ENCODE data around the gene SUGT1. TPM values are rescaled to one million over a fixed set of nuclear protein-coding genes. Genes with fewer than 3 reads are reported as not detected.
A peak's percentile ranks its signal among the peaks of the same experiment; 100 is the strongest.
"Not testable (repeated sequence)": the region's sequence is repeated elsewhere in the genome, so short reads cannot be mapped to it uniquely, and the experiment has no call there.

The SUGT1 gene
- polyA plus RNA-seq, 2 of the 4 experiments (the other 2 are of a cell fraction): 56.4 to 61.4 TPM

GRCh38 chr13:52669677-52670076 is 17.0 kb downstream of the SUGT1 start:
- Histone ChIP-seq H3K4me2 (no peak overlapping the region), H3K4me3 (no peak overlapping the region), H3K9me3 (no peaks in the 10 kb centered on the region), H3K27ac (no peak overlapping the region), H3K4me1 (no peaks in the 10 kb centered on the region)
- FAIRE-seq (no peak), ATAC-seq (no peak), DNase-seq (ENCODE audit: low read depth in 1 of 2, low spot score in 1 of 2) (no peak)
- ChIA-PET POLR2A (no interaction called here), CTCF (no interaction called here)
- WGBS (ENCODE audit: missing lambda C conversion rate): 87% methylated on average over 2 of the region's 2 CpGs
- no peak for TF ChIP-seq BHLHE40 (IDR thresholded peaks at IDR 0.05; ENCODE audit: low read depth, low read length)
- no peak for TF ChIP-seq EHF (CRISPR knock-in tag; IDR thresholded peaks at IDR 0.05)
- no peak for TF ChIP-seq GATA3 (IDR thresholded peaks at IDR 0.05; ENCODE audit: borderline replicate concordance)
- TF ChIP-seq FOSB (CRISPR knock-in tag; IDR thresholded peaks at IDR 0.05): no peak

GRCh38 chr13:52670726-52671125 is 18.1 kb downstream of the SUGT1 start:
- DNase-seq (ENCODE audit: low read depth in 1 of 2, low spot score in 1 of 2) (no peak), ATAC-seq (no peak), FAIRE-seq (no peak)
- Histone ChIP-seq H3K4me3 (no peak overlapping the region), H3K9me3 (no peaks in the 10 kb centered on the region), H3K4me1 (no peaks in the 10 kb centered on the region), H3K4me2 (no peak overlapping the region), H3K27ac (no peak overlapping the region)
- no peak for TF ChIP-seq NFE2L2 (conservative IDR thresholded peaks at IDR 0.05; ENCODE audit: low read length)
- peak; percentile 45 for TF ChIP-seq MAFK (IDR thresholded peaks at IDR 0.05; ENCODE audit: partially characterized antibody)
- POLR2A ChIA-PET: no interaction called here
- CTCF ChIA-PET: interaction anchor here (2.0 kb wide), 1 partner anchor 139 kb away, joined by 5 read pairs; no protein-coding TSS in a partner anchor
- 94% methylated on average over 8 of the region's 8 CpGs for WGBS (ENCODE audit: missing lambda C conversion rate)

- no peaks in the 10 kb centered on the region for H3K9me3 ChIP-seq
- H3K4me1 ChIP-seq: no peaks in the 10 kb centered on the region
- H3K4me3 ChIP-seq: no peak overlapping the region
- ChIA-PET CTCF (no interaction called here), POLR2A (interaction anchor here (0.7 kb wide), 1 partner anchor 56 kb away, joined by 3 read pairs; no protein-coding TSS in a partner anchor)
- ATAC-seq (no peak), FAIRE-seq (no peak), DNase-seq (ENCODE audit: low read depth in 1 of 2, low spot score in 1 of 2) (no peak)
- 100% methylated on average over 1 of the region's 1 CpG for WGBS (ENCODE audit: missing lambda C conversion rate)
- H3K4me2 ChIP-seq: no peak overlapping the region
- TF ChIP-seq BCL3 (IDR thresholded peaks at IDR 0.05): no peak
- no peak overlapping the region for H3K27ac ChIP-seq
Measured at GRCh38 chr13:52673465-52673864, 20.8 kb downstream of the SUGT1 start.

- H3K4me2 ChIP-seq: no peak overlapping the region
- FAIRE-seq (no peak), ATAC-seq (no peak), DNase-seq (ENCODE audit: low read depth in 1 of 2, low spot score in 1 of 2) (no peak)
- WGBS (ENCODE audit: missing lambda C conversion rate): 95% methylated on average over 1 of the region's 1 CpG
- ChIA-PET POLR2A (no interaction called here), CTCF (interaction anchor here (0.6 kb wide), 1 partner anchor 291 kb away, joined by 3 read pairs; no protein-coding TSS in a partner anchor)
- no peak overlapping the region for H3K4me3 ChIP-seq
- H3K27ac ChIP-seq: no peak overlapping the region
- TF ChIP-seq SREBF2 (IDR thresholded peaks at IDR 0.05) (no peak), MYC (IDR thresholded peaks at IDR 0.05; ENCODE audit: borderline replicate concordance, low read length) (no peak), RARB (CRISPR knock-in tag; IDR thresholded peaks at IDR 0.05) (no peak), ATOH8 (CRISPR knock-in tag; IDR thresholded peaks at IDR 0.05; ENCODE audit: low read depth) (no peak), RFX5 (IDR thresholded peaks at IDR 0.05) (no peak), ELK1 (IDR thresholded peaks at IDR 0.05; ENCODE audit: low read depth, low read length) (no peak), SMC3 (IDR thresholded peaks at IDR 0.05) (no peak), NFE2L2 (conservative IDR thresholded peaks at IDR 0.05; ENCODE audit: low read length) (no peak), FOSL2 (IDR thresholded peaks at IDR 0.05) (no peak), FOSL2 (CRISPR knock-in tag; IDR thresholded peaks at IDR 0.05) (no peak), BCL3 (IDR thresholded peaks at IDR 0.05) (no peak), JUNB (IDR thresholded peaks at IDR 0.05) (no peak)
- no peaks in the 10 kb centered on the region for H3K4me1 ChIP-seq
- no peaks in the 10 kb centered on the region for H3K9me3 ChIP-seq
Measured at GRCh38 chr13:52677823-52678222, 25.2 kb downstream of the SUGT1 start.

- H3K4me3 ChIP-seq; POLR2A ChIA-PET; DNase-seq (ENCODE audit: low read depth in 1 of 2, low spot score in 1 of 2); H3K9me3 ChIP-seq; H3K4me2 ChIP-seq; CTCF ChIA-PET; H3K27ac ChIP-seq; H3K4me1 ChIP-seq; FAIRE-seq; ATAC-seq: not testable (repeated sequence)
- 96% methylated on average over 7 of the region's 9 CpGs for WGBS (ENCODE audit: missing lambda C conversion rate)
Measured at GRCh38 chr13:52685806-52686205, 33.2 kb downstream of the SUGT1 start.

Data from A549 (cell line).